H9 (cell line): ENCODE data around the gene SHC1. TPM values are rescaled to one million over a fixed set of nuclear protein-coding genes. Genes with fewer than 3 reads are reported as not detected.

ENCODE experiments used
- DNase-seq: peaks from one replicate; pipeline ENCODE4 v3.0.0-alpha.2; 2017
- H2AFZ ChIP-seq: one replicate; pipeline ENCODE4 v1.6.1; 2013; ENCODE audit warnings: mild to moderate bottlenecking, low read length, control low read depth, moderate library complexity
- H2AK5ac ChIP-seq: 2 replicates; pipeline ENCODE4 v1.6.1; 2013; ENCODE audit warnings: low read length, control low read depth, mixed read lengths; ENCODE audit not compliant: insufficient read length
- H2BK120ac ChIP-seq: one replicate; pipeline ENCODE4 v1.6.1; 2013; ENCODE audit warnings: low read depth, mild to moderate bottlenecking, low read length, control low read depth, inconsistent platforms; ENCODE audit not compliant: poor library complexity, severe bottlenecking
- H2BK12ac ChIP-seq: 2 replicates; pipeline ENCODE4 v1.6.1; 2013; ENCODE audit warnings: low read length, control low read depth, mixed read lengths, low read depth; ENCODE audit not compliant: insufficient read length
- H2BK15ac ChIP-seq: 2 replicates; pipeline ENCODE4 v1.6.1; 2013; ENCODE audit warnings: low read depth, low read length, control low read depth
- H2BK20ac ChIP-seq: one replicate; pipeline ENCODE4 v1.6.1; 2013; ENCODE audit warnings: low read depth, mild to moderate bottlenecking, low read length, control low read depth, inconsistent platforms; ENCODE audit not compliant: poor library complexity, severe bottlenecking
- H2BK5ac ChIP-seq: 2 replicates; pipeline ENCODE4 v1.6.1; 2013; ENCODE audit warnings: low read length, control low read depth, mixed read lengths; ENCODE audit not compliant: insufficient read length
- H3K14ac ChIP-seq: 2 replicates; pipeline ENCODE4 v1.6.1; 2013; ENCODE audit warnings: low read length, control low read depth; ENCODE audit not compliant: insufficient read depth
- H3K18ac ChIP-seq: 2 replicates; pipeline ENCODE4 v1.6.1; 2013; ENCODE audit warnings: low read depth, mild to moderate bottlenecking, mixed read lengths, low read length, control low read depth; ENCODE audit not compliant: insufficient read length
- H3K23ac ChIP-seq: 2 replicates; pipeline ENCODE4 v1.6.1; 2013; ENCODE audit warnings: low read length, control low read depth, mixed read lengths, low read depth; ENCODE audit not compliant: insufficient read length
- H3K23me2 ChIP-seq: 2 replicates; pipeline ENCODE4 v1.6.1; 2013; ENCODE audit warnings: low read depth, mild to moderate bottlenecking, mixed read lengths, low read length, control low read depth; ENCODE audit not compliant: insufficient read length, poor library complexity, severe bottlenecking
- H3K27ac ChIP-seq: 2 replicates; pipeline ENCODE4 v1.5.1; 2013; ENCODE audit warnings: low read length, control low read depth, mixed read lengths, low read depth; ENCODE audit not compliant: insufficient read length
- H3K27me3 ChIP-seq: 2 replicates; pipeline ENCODE4 v1.6.1; 2013; ENCODE audit warnings: low read length, control low read depth, inconsistent platforms; ENCODE audit not compliant: insufficient read depth
- H3K4ac ChIP-seq: 2 replicates; pipeline ENCODE4 v1.6.1; 2013; ENCODE audit warnings: low read depth, mild to moderate bottlenecking, control low read depth, inconsistent platforms, low read length, moderate library complexity
- H3K4me1 ChIP-seq: 2 replicates; pipeline ENCODE4 v1.6.1; 2013; ENCODE audit warnings: low read length, control low read depth, inconsistent platforms; ENCODE audit not compliant: insufficient read depth
- H3K4me2 ChIP-seq: 2 replicates; pipeline ENCODE4 v1.6.1; 2013; ENCODE audit warnings: low read length, control low read depth, mixed read lengths; ENCODE audit not compliant: insufficient read length, insufficient read depth
- H3K56ac ChIP-seq: 2 replicates; pipeline ENCODE4 v1.6.1; 2013; ENCODE audit warnings: low read depth, mild to moderate bottlenecking, mixed read lengths, low read length, control low read depth; ENCODE audit not compliant: insufficient read length
- H3K79me1 ChIP-seq: 2 replicates; pipeline ENCODE4 v1.6.1; 2013; ENCODE audit warnings: low read depth, mild to moderate bottlenecking, moderate library complexity, low read length, control low read depth, inconsistent platforms; ENCODE audit not compliant: insufficient read depth, poor library complexity, severe bottlenecking
- H3K79me2 ChIP-seq: 2 replicates; pipeline ENCODE4 v1.6.1; 2013; ENCODE audit warnings: low read length, control low read depth, inconsistent platforms; ENCODE audit not compliant: insufficient read depth
- H3K9ac ChIP-seq: 2 replicates; pipeline ENCODE4 v1.6.1; 2013; ENCODE audit warnings: low read length, control low read depth, mixed read lengths; ENCODE audit not compliant: insufficient read length; ENCODE audit errors: extremely low read depth
- H3K9me3 ChIP-seq: one replicate; pipeline ENCODE4 v1.6.1; 2013; ENCODE audit warnings: low read depth, low read length, inconsistent platforms; ENCODE audit not compliant: control insufficient read depth
- H3T11ph ChIP-seq: one replicate; pipeline ENCODE4 v1.6.1; 2013; ENCODE audit warnings: mild to moderate bottlenecking, low read length, control low read depth, inconsistent platforms
- H4K20me1 ChIP-seq: one replicate; pipeline ENCODE4 v1.6.1; 2013; ENCODE audit not compliant: control insufficient read depth, insufficient read length, insufficient read depth
- H4K5ac ChIP-seq: 2 replicates; pipeline ENCODE4 v1.6.1; 2013; ENCODE audit warnings: low read depth, mild to moderate bottlenecking, mixed read lengths, low read length, control low read depth; ENCODE audit not compliant: insufficient read length
- H4K8ac ChIP-seq: replicated peaks from 2 replicates; pipeline ENCODE4 v1.6.1; 2013; ENCODE audit warnings: low read length, control low read depth, mixed read lengths, low read depth; ENCODE audit not compliant: insufficient read length
- H4K91ac ChIP-seq: 2 replicates; pipeline ENCODE4 v1.6.1; 2013; ENCODE audit warnings: low read depth, mild to moderate bottlenecking, moderate library complexity, mixed read lengths, low read length, control low read depth; ENCODE audit not compliant: insufficient read length
- H3K27ac Mint-ChIP-seq, 3 experiments: 2 replicates in 2 of 3; 3 replicates in 1 of 3; pipeline ENCODE4 v1.8.0; 2020 to 2021; ENCODE audit warnings: mixed read lengths in 3 of 3, mild to moderate bottlenecking in 1 of 3, moderate library complexity in 1 of 3
- H3K27me3 Mint-ChIP-seq: 2 replicates; pipeline ENCODE4 v1.8.0; 2021; ENCODE audit warnings: low read depth, mild to moderate bottlenecking, moderate library complexity, mixed read lengths
- H3K36me3 Mint-ChIP-seq, 3 experiments: 2 replicates in 2 of 3; 3 replicates in 1 of 3; pipeline ENCODE4 v1.8.0; 2020 to 2021; ENCODE audit warnings: low read depth in 3 of 3, mixed read lengths in 3 of 3; ENCODE audit not compliant: insufficient read depth in 1 of 3
- H3K4me1 Mint-ChIP-seq, 2 experiments: 2 replicates each; pipeline ENCODE4 v1.8.0; 2020; ENCODE audit warnings: mixed read lengths in 2 of 2
- H3K4me3 Mint-ChIP-seq, 2 experiments: 2 replicates in 1 of 2; 3 replicates in 1 of 2; pipeline ENCODE4 v1.8.0; 2020 to 2021; ENCODE audit warnings: mild to moderate bottlenecking in 2 of 2, mixed read lengths in 2 of 2, moderate library complexity in 1 of 2
- H3K9me3 Mint-ChIP-seq, 2 experiments: 2 replicates in 1 of 2; 3 replicates in 1 of 2; pipeline ENCODE4 v1.8.0; 2020; ENCODE audit warnings: mild to moderate bottlenecking in 2 of 2, mixed read lengths in 2 of 2, moderate library complexity in 1 of 2
- WGBS: extraction: QIAGEN DNeasy Blood & Tissue Kit; methylation state at CpG from one replicate; pipeline ENCODE4 v1.1.7; 2013; ENCODE audit warnings: missing lambda C conversion rate, low lambda C conversion rate, mixed read lengths; ENCODE audit not compliant: insufficient read length; ENCODE audit errors: extremely low coverage; 5-methylcytosine and 5-hydroxymethylcytosine counted together
- total RNA-seq: library from RNA; stranded (reverse); gene quantifications from 2 replicates; pipeline ENCODE4 v1.2.1, GENCODE V29; 2021
- TF ChIP-seq, protein P1 (sequence below): fragments of 200-600 bp; sonication (generic); conservative IDR thresholded peaks from 3 replicates; pipeline ENCODE4 v1.8.0; 2021; ENCODE audit warnings: antibody characterized with exemption, mild to moderate bottlenecking

SHC1 gene
- total RNA-seq, 1 experiment from 2014 or later, result 168 TPM

DNA sequence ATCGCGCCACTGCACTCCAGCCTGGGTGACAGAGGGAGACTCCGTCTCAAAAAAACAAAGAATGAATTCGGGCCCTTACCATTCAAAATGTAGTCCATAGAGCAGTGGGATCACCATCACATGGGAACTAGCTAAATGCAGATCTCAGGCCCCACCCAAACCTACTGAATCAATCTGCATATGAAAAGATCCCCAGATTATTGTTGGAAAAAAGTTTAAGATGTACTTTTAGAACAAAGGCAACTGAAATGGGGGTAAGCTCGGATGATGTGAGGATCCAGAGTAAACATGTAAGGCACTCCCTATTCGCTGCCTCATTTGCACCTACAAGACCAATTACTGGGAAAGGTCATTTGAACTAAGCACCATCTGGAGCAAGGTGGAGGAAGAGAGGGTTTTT, 11.8 kb upstream of the SHC1 start:
- peaks cover 11% of the 10 kb centered on the region; the same call in 1 of the 2 replicates for H3K79me2 ChIP-seq
- no CpG with 5 or more reads among the region's 6 CpGs for WGBS

More for the DNA sequence above, 11.8 kb upstream of the SHC1 start:
- no peak overlapping the region for H2BK12ac ChIP-seq
- DNase-seq, result no peak
- Mint-ChIP-seq H3K36me3 (peaks cover 33 to 61% (median 52%) of the 10 kb centered on the region in 3 experiments), H3K27me3 (no peaks in the 10 kb centered on the region), H3K9me3 (no peaks in the 10 kb centered on the region), H3K4me3 (no peak overlapping the region), H3K4me1 (peaks cover 9 to 10% of the 10 kb centered on the region in 2 experiments; a peak in 3 of 4 replicates), H3K27ac (no peak overlapping the region)
- H3K56ac ChIP-seq, result no peak overlapping the region
- H3K4ac ChIP-seq, result no peak overlapping the region
- H3T11ph ChIP-seq, result no peak overlapping the region
- no peak overlapping the region for H2AK5ac ChIP-seq
- H2BK15ac ChIP-seq, result no peak overlapping the region
- no peaks in the 10 kb centered on the region for H3K79me1 ChIP-seq
- H2BK20ac ChIP-seq, result no peak overlapping the region
- TF ChIP-seq, protein P1, sequence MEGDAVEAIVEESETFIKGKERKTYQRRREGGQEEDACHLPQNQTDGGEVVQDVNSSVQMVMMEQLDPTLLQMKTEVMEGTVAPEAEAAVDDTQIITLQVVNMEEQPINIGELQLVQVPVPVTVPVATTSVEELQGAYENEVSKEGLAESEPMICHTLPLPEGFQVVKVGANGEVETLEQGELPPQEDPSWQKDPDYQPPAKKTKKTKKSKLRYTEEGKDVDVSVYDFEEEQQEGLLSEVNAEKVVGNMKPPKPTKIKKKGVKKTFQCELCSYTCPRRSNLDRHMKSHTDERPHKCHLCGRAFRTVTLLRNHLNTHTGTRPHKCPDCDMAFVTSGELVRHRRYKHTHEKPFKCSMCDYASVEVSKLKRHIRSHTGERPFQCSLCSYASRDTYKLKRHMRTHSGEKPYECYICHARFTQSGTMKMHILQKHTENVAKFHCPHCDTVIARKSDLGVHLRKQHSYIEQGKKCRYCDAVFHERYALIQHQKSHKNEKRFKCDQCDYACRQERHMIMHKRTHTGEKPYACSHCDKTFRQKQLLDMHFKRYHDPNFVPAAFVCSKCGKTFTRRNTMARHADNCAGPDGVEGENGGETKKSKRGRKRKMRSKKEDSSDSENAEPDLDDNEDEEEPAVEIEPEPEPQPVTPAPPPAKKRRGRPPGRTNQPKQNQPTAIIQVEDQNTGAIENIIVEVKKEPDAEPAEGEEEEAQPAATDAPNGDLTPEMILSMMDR, result no peak
- peaks cover 8% of the 10 kb centered on the region for H3K23me2 ChIP-seq
- H3K27me3 ChIP-seq, result no peaks in the 10 kb centered on the region
- H3K4me1 ChIP-seq, result no peaks in the 10 kb centered on the region
- H3K18ac ChIP-seq, result peak overlapping the region; percentile 49
- H4K8ac ChIP-seq, result no peak overlapping the region
- H2BK120ac ChIP-seq, result no peak overlapping the region
- H3K14ac ChIP-seq, result peak overlapping the region; percentile 17; the same call in 1 of the 2 replicates
- peak overlapping the region; percentile 91 for H3K27ac ChIP-seq
- H3K9ac ChIP-seq, result peak overlapping the region; percentile 81
- H4K5ac ChIP-seq, result no peak overlapping the region
- H4K20me1 ChIP-seq, result no peaks in the 10 kb centered on the region
- no peak overlapping the region for H2BK5ac ChIP-seq
- H3K23ac ChIP-seq, result no peak overlapping the region
- no peak overlapping the region for H4K91ac ChIP-seq
- H3K4me2 ChIP-seq, result peak overlapping the region; percentile 56
- no peaks in the 10 kb centered on the region for H3K9me3 ChIP-seq
- H2AFZ ChIP-seq, result no peak overlapping the region
